Liver (tissue), 9 donors: ENCODE results near the gene EFCAB14. TPM values are rescaled to one million over a fixed set of nuclear protein-coding genes. Genes with fewer than 3 reads are reported as not detected.
A peak's percentile ranks its signal among the peaks of the same experiment; 100 is the strongest.

ENCODE experiments used
- DNase-seq: peaks from one replicate; pipeline ENCODE4 v3.0.0-alpha.2; 2017; ENCODE audit warnings: low spot score
- H3K27ac ChIP-seq, 2 donors: one replicate each; pipeline ENCODE4 v1.7.0; 2013; ENCODE audit warnings: inconsistent platforms in 2 of 2, low read length in 2 of 2, control low read depth in 1 of 2, low read depth in 1 of 2, mild to moderate bottlenecking in 1 of 2
- H3K27me3 ChIP-seq, 4 donors: one replicate each; pipeline versions ENCODE4 v1.6.1 to v1.7.0; 2013; ENCODE audit warnings: low read length in 3 of 4, inconsistent platforms in 1 of 4, mild to moderate bottlenecking in 1 of 4, moderate library complexity in 1 of 4; ENCODE audit not compliant: control insufficient read depth in 4 of 4, insufficient read depth in 4 of 4
- H3K36me3 ChIP-seq, 4 donors: one replicate each; pipeline versions ENCODE4 v1.6.1 to v1.7.0; 2013; ENCODE audit warnings: low read length in 3 of 4, mild to moderate bottlenecking in 3 of 4, low read depth in 1 of 4, moderate library complexity in 1 of 4; ENCODE audit not compliant: control insufficient read depth in 4 of 4, insufficient read depth in 3 of 4
- H3K4me1 ChIP-seq, 4 donors: one replicate each; pipeline versions ENCODE4 v1.6.1 to v1.7.0; 2013; ENCODE audit warnings: low read length in 3 of 4, mild to moderate bottlenecking in 3 of 4, moderate library complexity in 1 of 4; ENCODE audit not compliant: control insufficient read depth in 4 of 4, insufficient read depth in 4 of 4
- H3K4me3 ChIP-seq, 3 donors: one replicate each; pipeline versions ENCODE4 v1.6.1 to v1.7.0; 2013; ENCODE audit warnings: low read length in 3 of 3, control low read depth in 1 of 3, low read depth in 1 of 3, mild to moderate bottlenecking in 1 of 3
- H3K9ac ChIP-seq, 2 donors: one replicate each; pipeline ENCODE4 v1.7.0; 2013; ENCODE audit warnings: low read length in 2 of 2, mild to moderate bottlenecking in 2 of 2, moderate library complexity in 2 of 2, control low read depth in 1 of 2, low read depth in 1 of 2
- H3K9me3 ChIP-seq, 4 donors: one replicate each; pipeline versions ENCODE4 v1.6.1 to v1.7.0; 2013; ENCODE audit warnings: low read length in 3 of 4; ENCODE audit not compliant: control insufficient read depth in 4 of 4
- ATF3 ChIP-seq: IDR thresholded peaks from 2 replicates; pipeline ENCODE4 v1.6.1; 2016; ENCODE audit warnings: antibody characterized with exemption
- CTCF ChIP-seq: fragments of 150-350 bp; IDR thresholded peaks from 2 replicates; pipeline ENCODE4 v1.5.1; 2017; ENCODE audit warnings: improper control_type of control experiment, low read depth, low read length; ENCODE audit not compliant: missing input control
- EGR1 ChIP-seq, 2 donors: IDR thresholded peaks; 2 replicates each; pipeline ENCODE4 v1.6.1; 2016 to 2018; ENCODE audit warnings: antibody characterized with exemption in 2 of 2, low read depth in 2 of 2
- FOXA1 ChIP-seq: IDR thresholded peaks from 2 replicates; pipeline ENCODE4 v1.6.1; 2016; ENCODE audit warnings: antibody characterized with exemption
- GABPA ChIP-seq, 2 donors: IDR thresholded peaks in 1 of 2; conservative IDR thresholded peaks in 1 of 2; 2 replicates each; pipeline ENCODE4 v1.6.1; 2016; ENCODE audit warnings: antibody characterized with exemption in 2 of 2, mild to moderate bottlenecking in 1 of 2, moderate library complexity in 1 of 2
- HNF4G ChIP-seq: IDR thresholded peaks from 2 replicates; pipeline ENCODE4 v1.6.1; 2016; ENCODE audit warnings: antibody characterized with exemption
- JUND ChIP-seq, 2 donors: IDR thresholded peaks; 2 replicates each; pipeline ENCODE4 v1.6.1; 2016; ENCODE audit warnings: antibody characterized with exemption in 2 of 2
- REST ChIP-seq: IDR thresholded peaks from 2 replicates; pipeline ENCODE4 v1.6.1; 2016; ENCODE audit warnings: antibody characterized with exemption, mild to moderate bottlenecking
- RXRA ChIP-seq, 2 donors: IDR thresholded peaks; 2 replicates each; pipeline ENCODE4 v1.6.1; 2017 to 2018; ENCODE audit warnings: antibody characterized with exemption in 2 of 2, mild to moderate bottlenecking in 1 of 2
- SP1 ChIP-seq: IDR thresholded peaks from 2 replicates; pipeline ENCODE4 v1.6.1; 2018; ENCODE audit warnings: antibody characterized with exemption, mild to moderate bottlenecking
- TAF1 ChIP-seq: conservative IDR thresholded peaks from 2 replicates; pipeline ENCODE4 v1.6.1; 2016; ENCODE audit warnings: antibody characterized with exemption, mild to moderate bottlenecking
- YY1 ChIP-seq: IDR thresholded peaks from 2 replicates; pipeline ENCODE4 v1.6.1; 2016; ENCODE audit warnings: antibody characterized with exemption, mild to moderate bottlenecking
- ZBTB33 ChIP-seq: IDR thresholded peaks from 2 replicates; pipeline ENCODE4 v1.6.1; 2016; ENCODE audit warnings: antibody characterized with exemption
- WGBS: extraction: QIAGEN DNeasy Blood & Tissue Kit; methylation state at CpG from one replicate; pipeline ENCODE4 v1.1.7; 2013; 5-methylcytosine and 5-hydroxymethylcytosine counted together
- polyA plus RNA-seq, 2 donors: library from polyadenylated mRNA; stranded (reverse) in 1 of 2; unstranded in 1 of 2; fragments of 200-250 nt in 1 of 2; fragments of >200 nt in 1 of 2; fragmentation: Nextera tagmentation in 1 of 2; extraction: Ambion mirVana in 1 of 2; gene quantifications; one replicate each; pipeline versions ENCODE4 v1.2.1 to v1.2.3, GENCODE V29; 2013 to 2015
- total RNA-seq, 2 donors: library from RNA; depleted of rRNA; stranded (reverse); fragments of >200 nt; gene quantifications; one replicate each; pipeline ENCODE4 v1.2.3, GENCODE V29; 2014
- donor health status: healthy.
- donor health status: healthy.
- donor health status: healthy.
- donor health status: healthy.
- donor health status: healthy.

Gene EFCAB14
- total and polyA plus RNA-seq, 4 donors = 14.8 to 34.6 (median 23.7) TPM

GRCh38 chr1:46718340-46718726, 581 bp downstream of the EFCAB14 start:
- Histone ChIP-seq H3K27ac (peak overlapping the region in 1 of 2 donors; percentile 47), H3K4me3 (peak overlapping the region; percentile 82 to 89 (median 86)), H3K4me1 (peaks cover 6 to 28% (median 22%) of the 10 kb centered on the region in 4 donors), H3K9ac (peak overlapping the region; percentile 43 to 85), H3K27me3 (no peaks in the 10 kb centered on the region), H3K36me3 (peaks cover 0 to 17% (median 11%) of the 10 kb centered on the region in 4 donors), H3K9me3 (no peaks in the 10 kb centered on the region)
- WGBS = 2% methylated on average over 12 of the region's 12 CpGs
- no peak for DNase-seq
- TF ChIP-seq YY1 (no peak), JUND (IDR thresholded peaks at IDR 0.05) (no peak), HNF4G (no peak), ATF3 (no peak), TAF1 (no peak), SP1 (no peak), FOXA1 (no peak), GABPA (IDR thresholded peaks at IDR 0.05 in 1 of 2, conservative IDR thresholded peaks at IDR 0.05 in 1 of 2) (no peak)

- Histone ChIP-seq H3K9me3 (no peaks in the 10 kb centered on the region), H3K27ac (no peak overlapping the region), H3K4me1 (peaks cover 6 to 28% (median 22%) of the 10 kb centered on the region in 4 donors), H3K27me3 (no peaks in the 10 kb centered on the region), H3K9ac (no peak overlapping the region), H3K4me3 (peak overlapping the region in 2 of 3 donors; percentile 20 to 89), H3K36me3 (peaks cover 0 to 20% (median 13%) of the 10 kb centered on the region in 4 donors)
- 79% methylated on average over 9 of the region's 9 CpGs for WGBS
- no peak for TF ChIP-seq SP1
- no peak for TF ChIP-seq RXRA (IDR thresholded peaks at IDR 0.05)
- TF ChIP-seq EGR1 (IDR thresholded peaks at IDR 0.05; ENCODE audit: low read depth in 2 of 2) = no peak
- TF ChIP-seq REST = no peak
- TF ChIP-seq GABPA (IDR thresholded peaks at IDR 0.05 in 1 of 2, conservative IDR thresholded peaks at IDR 0.05 in 1 of 2) = no peak
- no peak for TF ChIP-seq ZBTB33
- no peak for TF ChIP-seq CTCF
- DNase-seq = no peak
Measured at GRCh38 chr1:46717654-46718053, 1.3 kb downstream of the EFCAB14 start.
